HG03520 (cell line): ENCODE results near the gene BACE1.

Experiments used
- ATAC-seq: cut with Tn5 transposase; IDR thresholded peaks from one replicate; pipeline ENCODE4 v1.9.1; 2021; ENCODE audit warnings: mild to moderate bottlenecking, moderate library complexity; ENCODE audit not compliant: unreplicated experiment

Gene BACE1

GRCh38 chr11:117313091-117313490 is 3.0 kb downstream of the BACE1 start:
- no peak for ATAC-seq

DNA sequence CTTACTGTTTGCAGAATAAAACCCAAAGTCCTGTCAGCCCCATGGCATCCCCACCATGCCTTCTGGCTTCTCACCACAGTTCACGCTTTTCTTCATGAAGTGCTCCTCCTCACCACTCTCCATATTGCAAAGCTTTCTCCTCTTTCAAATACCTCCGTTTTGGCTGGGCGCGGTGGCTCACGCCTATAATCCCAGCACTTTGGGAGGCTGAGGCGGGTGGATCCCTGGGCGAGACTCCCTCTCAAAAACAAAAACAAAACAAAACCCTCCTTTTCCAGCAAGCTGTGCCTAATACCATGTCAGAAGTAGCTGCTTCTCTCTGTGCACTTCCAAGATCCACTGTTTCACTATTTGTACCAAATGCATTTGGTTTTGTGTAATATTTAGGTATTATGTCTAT is 6.7 kb downstream of the BACE1 start:
- no peak for ATAC-seq

GRCh38 chr11:117305145-117305544 is 10.9 kb downstream of the BACE1 start:
- no peak for ATAC-seq

- no peak for ATAC-seq
Measured at GRCh38 chr11:117303646-117304315, 12.3 kb downstream of the BACE1 start.

- no peak for ATAC-seq
Measured at GRCh38 chr11:117303101-117303500, 13.0 kb downstream of the BACE1 start.

GRCh38 chr11:117302228-117302627 is 13.8 kb downstream of the BACE1 start:
- ATAC-seq, result no peak

DNA sequence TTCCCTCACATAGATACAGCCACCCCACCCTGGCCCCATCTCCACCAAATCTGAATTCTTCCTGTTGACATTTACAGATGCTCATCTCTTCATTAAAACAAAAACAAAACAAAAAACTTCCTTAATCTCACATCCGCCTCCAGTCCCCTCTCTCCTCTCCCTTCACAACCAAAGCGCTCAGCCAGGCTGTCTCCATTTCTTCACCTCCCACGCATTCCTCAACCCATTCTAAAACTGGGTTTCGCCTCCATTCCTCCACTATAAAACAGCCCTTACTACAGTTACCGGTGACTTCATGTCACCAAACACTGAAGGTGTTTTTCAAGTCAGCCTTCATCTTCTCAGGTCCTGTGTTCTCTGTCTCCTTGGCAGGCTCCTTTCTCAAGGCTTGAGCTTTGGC is 15.3 kb downstream of the BACE1 start:
- ATAC-seq, result no peak

DNA sequence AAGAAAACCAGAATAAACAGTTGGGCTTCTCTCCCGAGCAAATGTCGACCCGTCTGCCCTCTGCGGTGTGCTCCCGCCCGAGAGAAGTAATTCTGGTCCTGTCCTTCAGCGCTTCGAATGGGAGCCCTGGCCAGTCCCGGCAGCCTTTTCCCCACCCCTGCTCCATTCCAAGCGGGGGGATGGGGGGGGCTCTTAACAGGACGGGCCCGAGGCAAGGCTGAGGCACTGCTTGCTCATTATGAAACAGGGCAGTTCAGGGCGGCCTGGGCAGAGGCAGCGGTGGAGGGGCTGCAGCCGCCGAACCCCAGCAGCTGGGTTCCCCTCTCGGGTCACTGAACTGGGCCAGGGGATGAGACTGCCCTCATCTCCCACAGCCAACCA is 15.8 kb downstream of the BACE1 start:
- ATAC-seq, result no peak

- no peak for ATAC-seq
Measured at GRCh38 chr11:117299351-117300282, 16.4 kb downstream of the BACE1 start.

DNA sequence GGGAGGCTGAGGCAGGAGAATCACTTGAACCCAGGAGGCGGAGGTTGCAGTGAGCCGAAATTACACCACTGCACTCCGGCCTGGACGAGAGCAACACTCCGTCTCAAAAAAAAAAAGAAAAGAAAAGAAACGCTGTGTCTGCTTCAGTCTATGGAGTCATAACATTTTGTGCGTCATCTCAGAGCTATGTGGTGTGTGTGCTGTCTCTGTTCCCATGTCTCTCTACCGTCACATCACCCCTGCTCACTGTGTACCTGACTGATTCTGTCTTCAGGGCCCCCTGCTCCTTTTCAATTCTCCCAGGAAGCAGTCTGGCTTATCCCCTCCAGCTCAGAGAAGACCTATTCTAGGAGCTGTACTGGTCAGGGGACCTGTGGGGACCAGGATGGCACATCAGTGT is 17.9 kb downstream of the BACE1 start:
- ATAC-seq, result no peak

- ATAC-seq, result no peak
Measured at GRCh38 chr11:117296881-117297280, 19.2 kb downstream of the BACE1 start.

DNA sequence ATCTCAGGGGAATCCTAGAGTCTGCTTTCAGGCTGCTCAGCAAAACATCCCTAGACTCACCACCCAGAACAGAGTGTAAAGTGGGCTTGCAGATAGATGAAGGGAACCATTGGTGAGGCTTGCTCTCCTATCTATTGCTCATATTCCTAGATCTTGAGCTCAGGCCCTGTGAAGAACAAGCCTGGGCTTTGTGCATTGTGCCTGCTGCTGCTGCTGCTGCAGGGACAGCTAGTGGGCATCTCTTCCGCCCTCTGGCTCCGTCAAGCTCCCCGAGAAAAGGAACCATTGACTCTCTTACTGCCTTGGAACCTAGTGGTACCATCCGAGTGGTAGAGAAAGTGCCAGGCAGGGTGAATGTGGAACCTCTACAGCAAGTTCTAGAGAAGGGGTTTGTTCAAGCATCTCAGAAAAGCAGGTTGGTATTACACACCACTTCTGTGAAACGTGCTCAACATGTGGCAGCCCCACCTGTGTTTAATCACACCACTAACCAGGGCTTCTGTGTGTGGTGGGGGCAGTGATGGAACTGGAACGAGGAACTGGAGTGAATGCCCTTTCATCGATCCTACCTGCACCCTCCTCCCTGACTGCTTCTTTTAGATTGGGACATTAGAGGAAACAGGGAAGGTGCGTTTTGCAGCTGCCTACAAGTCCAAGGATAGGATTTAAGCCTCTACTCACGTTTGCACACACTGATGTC is 20.5 kb downstream of the BACE1 start:
- ATAC-seq, result no peak

GRCh38 chr11:117292616-117293015 is 23.4 kb downstream of the BACE1 start:
- ATAC-seq, result no peak

GRCh38 chr11:117290809-117291396 is 25.2 kb downstream of the BACE1 start, which contains the start of gene BACE1-AS:
Gene BACE1-AS (plus strand): TSS chr11:117291346.
- no peak for ATAC-seq

DNA sequence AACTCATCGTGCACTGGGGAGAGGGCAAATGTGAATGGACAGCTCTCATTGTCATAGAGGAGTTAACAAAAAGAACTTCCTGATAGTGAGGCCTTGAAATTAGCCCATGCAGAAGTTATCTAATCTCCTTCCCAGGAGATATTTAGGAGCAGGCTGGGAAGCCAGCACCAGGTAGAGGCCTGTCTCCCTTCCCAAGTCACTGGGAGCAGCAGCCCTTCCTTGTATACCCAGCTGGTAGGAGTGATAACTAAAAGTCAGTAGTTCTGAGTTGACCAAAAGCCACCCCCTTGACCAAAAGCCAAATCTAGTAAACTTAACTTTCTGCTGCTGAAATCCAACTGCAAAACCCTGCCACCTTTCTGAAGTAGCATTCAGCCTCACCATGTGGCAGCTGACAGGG is 26.3 kb downstream of the BACE1 start:
- no peak for ATAC-seq

DNA sequence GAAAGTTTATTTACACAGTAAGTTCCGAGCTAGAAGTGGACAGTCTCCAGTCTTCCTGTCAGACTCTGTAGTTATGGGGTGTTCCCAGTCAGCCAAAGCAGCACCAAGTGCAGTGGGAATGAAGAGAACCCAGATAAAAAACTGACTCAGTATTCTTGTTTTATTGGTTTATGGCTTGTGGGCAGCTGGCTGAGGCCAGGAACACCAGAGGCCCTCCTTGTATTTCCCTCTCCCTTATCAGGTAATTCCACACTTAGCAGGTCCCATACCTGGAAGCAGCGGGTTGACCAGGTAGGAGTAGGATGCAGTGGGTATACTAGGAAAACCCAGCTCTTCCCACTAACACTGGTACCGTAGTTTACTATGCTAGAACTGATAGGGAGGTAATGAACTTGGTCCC is 28.4 kb downstream of the BACE1 start:
- no peak for ATAC-seq

DNA sequence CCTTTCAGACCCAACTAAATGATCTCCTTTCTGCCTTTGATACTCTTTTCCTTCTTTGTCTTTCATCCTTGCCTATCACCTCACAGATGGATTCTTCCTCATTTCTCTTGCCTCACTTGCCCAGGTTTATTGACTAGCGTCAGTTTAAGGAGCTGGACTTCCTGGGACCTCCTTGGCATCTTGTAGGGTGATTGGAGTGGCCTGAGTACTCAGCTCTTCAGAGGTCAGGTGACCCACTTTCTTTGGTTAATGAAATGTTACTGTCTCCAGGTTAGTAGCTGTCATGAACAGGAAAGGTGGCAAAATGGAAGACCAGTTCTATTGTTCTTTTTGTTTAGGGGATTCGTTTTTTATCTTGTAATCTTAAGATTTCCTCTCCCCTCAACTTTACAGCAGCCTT is 29.5 kb downstream of the BACE1 start:
- no peak for ATAC-seq

- no peak for ATAC-seq
Measured at GRCh38 chr11:117284053-117284452, 32.0 kb downstream of the BACE1 start.

DNA sequence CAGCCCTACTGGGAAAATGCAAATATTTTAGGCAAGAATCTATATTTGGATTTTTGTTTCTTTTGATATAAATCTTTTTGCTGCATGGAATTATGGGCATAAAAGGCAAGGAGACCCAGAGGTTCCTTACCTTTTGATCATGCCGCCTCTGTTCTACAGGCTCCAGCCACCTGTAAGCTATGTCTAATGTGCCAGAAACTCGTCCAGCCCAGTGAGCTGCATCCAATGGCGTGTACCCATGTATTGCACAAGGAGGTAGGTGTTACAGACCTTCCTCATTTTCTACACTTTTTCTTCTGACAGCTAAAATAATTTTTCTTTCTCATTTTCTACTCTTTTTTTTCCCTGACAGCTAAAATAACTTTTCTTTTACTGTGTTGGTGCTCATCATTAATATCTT is 33.1 kb downstream of the BACE1 start:
- ATAC-seq, result no peak

DNA sequence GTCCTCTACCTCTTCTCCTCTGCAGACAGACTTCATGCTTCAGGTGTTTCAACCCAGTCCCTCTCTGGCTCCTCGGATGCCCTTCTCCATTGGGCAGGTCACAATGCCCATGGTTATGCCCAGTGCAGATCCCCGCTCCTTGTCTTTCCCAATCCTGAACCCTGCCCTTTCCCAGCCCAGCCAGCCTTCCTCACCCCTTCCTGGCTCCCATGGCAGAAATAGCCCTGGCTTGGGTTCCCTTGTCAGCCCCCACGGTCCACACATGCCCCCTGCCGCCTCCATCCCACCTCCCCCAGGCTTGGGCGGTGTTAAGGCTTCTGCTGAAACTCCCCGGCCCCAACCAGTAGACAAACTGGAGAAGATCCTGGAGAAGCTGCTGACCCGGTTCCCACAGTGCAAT is 34.2 kb downstream of the BACE1 start:
- ATAC-seq, result no peak

- ATAC-seq, result no peak
Measured at GRCh38 chr11:117281159-117281558, 34.9 kb downstream of the BACE1 start.
